Measurements from ENCODE around the gene ANKUB1.

ANKUB1 gene

DNA sequence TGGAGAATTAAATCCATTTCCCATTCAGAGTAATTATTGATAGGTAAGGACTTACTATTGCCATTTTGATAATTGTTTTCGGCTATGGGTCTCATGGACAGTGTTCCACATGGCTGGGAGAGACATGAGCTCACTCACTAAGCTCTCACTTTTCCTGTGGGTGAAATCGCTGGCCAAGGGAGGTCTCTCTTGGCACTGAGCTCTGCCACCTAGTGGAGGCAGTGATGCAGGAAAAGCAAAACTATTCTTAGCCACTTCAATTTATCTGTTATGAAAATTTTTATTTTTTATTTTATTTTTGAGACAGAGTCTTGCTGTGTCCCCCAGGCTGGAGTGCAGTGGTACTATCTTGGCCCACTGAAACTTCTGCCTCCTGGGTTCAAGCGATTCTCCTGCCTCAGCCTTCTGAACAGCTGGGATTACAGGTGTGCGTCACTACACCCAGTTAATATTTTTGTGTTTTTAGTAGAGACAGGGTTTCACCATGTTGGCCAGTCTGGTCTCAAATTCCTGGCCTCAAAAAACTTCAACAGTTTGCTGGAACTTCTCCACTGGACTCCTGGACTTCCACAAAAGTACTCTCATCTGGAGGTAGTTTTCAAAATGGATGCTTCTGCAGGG, 16.0 kb upstream of the ANKUB1 start:
- DNase-seq (ENCODE audit: low read depth in 2 of 2) = peak; percentile 39 to 45

DNA sequence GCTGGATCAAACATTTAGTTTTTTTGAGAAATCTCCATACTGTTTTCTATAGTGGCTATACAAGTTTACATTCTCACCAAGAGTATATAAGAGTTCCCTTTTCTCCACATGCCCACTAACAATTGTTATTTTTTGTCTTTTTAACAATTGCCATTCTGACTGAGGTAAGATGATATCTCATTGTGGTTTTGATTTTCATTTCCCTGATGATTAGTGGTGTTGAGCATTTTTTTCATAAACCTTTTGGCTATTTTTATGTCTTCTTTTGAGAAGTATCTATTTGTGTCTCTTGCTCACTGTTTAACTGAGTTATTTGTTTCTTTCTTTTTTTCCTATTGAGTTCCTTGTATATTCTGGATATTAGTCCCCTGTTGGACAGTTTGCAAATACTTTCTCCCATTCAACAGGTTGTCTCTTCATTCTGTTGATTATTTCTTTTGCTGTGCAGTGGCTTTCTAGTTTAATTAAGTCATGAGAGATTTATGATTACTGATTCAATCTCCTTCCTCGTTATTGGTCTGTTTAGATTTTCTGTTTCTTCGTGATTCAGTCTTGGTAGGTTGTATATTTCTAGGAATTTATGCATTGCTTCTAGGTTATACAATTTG, 13.9 kb upstream of the ANKUB1 start:
- DNase-seq (ENCODE audit: low read depth in 2 of 2) = no peak

DNA sequence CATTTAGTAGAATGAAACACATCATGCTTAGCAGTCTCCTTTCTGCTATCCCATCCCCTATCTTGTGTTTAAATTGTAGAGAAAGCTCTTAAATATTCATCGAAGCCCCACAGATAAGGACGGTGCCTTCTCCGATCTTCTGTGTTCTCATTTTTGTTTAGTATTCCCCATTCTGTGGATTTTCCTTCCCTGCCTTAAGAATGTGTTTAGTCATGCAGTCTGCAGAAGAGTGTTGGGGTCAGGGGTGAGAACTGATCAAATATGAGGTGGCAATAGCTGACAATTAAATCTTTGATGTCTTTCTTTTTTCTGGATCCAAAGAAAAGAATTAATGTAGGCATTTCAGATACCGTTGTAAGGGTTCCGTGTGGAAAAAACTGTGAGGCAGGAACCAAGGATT, 9.3 kb upstream of the ANKUB1 start:
- DNase-seq (ENCODE audit: low read depth in 2 of 2) = no peak

DNA sequence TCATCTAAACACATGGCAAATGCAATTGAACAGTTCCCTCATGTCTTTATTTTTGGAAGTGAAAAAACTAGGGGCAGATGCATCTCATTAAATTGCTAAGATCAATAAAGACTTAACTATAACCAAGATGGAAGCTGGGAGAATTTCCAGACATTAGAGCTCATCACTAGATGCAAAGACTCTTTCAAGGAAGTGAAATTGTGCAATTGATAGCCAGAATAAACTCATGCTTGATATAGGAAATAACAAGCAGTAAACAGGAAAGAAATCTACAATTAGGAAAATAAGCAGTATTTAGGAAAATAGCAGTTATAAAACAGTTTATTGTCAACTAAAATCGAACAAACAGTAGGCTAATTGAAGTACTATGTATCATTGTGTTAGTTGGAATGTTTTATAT, 8.8 kb upstream of the ANKUB1 start:
- no peak for DNase-seq (ENCODE audit: low read depth in 2 of 2)

DNA sequence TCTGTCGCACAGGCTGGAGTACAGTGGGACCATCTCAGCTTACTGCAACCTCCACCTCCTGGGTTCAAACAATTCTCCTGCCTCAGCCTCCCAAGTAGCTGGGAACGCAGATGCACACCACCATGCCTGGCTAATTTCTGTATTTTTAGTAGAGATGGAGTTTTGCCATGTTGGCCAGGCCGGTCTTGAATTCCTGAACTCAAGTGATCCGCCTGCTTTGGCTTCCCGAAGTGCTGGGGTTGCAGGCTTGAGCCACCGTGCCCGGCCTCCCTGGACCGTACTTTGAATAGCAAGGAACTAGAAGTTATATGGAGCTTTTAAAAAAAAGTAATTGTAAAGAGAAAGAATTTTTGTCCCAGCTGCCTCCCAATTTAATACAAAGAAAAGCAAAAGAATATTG, 8.3 kb upstream of the ANKUB1 start:
- no peak for DNase-seq (ENCODE audit: low read depth in 2 of 2)

DNA sequence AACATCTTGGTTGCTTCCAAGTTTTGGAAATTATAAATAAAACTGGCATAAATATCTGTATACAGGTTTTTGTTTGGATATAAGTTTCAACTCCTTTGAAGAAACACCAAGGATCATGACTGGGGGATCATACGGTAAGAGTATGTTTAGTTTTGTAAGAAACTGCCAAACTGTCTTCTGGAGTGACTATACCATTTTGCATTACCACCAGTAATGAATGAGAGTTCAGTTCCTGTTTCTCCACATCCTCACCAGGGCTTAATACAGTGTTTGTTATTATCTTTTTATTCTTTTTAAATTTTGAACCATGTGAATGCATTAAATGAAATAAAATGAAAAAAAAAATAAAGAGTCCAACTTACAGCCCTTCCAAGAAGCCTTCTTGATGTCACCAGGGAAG, 3.7 kb upstream of the ANKUB1 start:
- DNase-seq (ENCODE audit: low read depth in 2 of 2) = no peak

DNA sequence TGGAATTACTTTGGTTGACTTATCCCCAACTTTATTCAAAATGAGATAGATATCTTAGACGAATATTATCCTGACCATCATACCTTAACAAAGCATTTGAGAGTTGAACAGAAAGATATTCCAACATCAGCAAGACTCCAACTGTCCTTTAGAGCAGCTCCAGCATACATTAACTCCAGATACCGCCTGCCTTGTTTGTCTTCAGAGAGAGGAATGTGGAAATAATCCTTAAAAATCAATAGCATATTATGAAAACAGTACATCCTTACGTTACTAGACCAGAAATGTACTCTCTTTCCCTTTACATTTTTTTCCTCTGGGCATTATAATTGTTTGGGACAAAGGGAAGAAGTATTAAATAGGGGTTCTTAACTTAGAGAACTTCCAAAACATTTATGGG, 1.7 kb downstream of the ANKUB1 start:
- DNase-seq (ENCODE audit: low read depth in 2 of 2) = no peak

DNA sequence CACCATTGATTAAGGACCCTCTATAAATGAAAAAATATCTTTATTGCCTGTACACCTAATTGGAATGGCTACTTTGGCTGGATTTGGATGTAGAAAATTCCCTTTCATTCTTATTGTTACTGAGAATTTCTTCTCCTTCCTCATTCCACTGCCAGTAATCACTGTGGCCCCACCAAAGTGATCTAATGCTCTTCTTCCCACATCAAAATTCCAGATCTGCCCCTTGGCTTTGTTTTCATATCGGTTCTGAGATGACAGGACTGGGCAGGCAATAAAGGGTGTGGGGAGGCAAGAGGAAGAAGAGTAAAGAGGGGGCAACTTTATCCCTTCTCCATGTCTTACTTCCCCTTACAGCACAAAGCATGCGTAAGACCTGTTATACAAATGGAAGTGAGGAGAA, 2.1 kb downstream of the ANKUB1 start:
- no peak for DNase-seq (ENCODE audit: low read depth in 2 of 2)

DNA sequence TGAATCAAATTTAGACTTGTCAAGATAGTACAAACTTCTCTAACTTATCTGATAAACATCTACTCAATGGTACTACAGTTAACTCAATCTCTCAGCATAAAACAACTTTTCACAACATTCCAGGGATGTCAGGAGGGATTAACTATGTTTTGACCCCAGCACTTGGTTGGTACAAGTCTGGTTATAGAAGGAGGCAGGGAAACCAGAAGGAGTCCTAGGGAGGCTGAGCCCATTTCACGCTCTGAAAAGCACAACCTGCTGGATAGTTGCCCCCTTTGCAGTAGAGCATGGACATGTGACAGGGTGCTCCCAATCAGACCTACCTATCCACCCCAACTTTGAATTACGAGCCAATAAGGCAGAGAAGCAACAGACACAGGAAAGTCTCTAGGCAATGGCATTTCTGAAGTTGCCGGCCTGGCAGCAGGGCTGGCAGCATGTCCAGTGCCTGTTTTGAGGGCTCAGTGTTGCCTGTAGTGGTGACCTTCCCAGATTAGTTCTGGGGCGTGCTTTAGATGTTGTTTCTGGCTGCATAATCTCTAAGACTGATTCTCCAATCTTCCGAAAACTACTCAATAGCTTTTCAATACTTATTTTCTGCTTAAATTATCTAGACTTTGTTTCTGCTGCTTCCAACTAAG, 8.2 kb downstream of the ANKUB1 start:
- DNase-seq (ENCODE audit: low read depth in 2 of 2) = peak in 1 of 2 experiments; percentile 25

DNA sequence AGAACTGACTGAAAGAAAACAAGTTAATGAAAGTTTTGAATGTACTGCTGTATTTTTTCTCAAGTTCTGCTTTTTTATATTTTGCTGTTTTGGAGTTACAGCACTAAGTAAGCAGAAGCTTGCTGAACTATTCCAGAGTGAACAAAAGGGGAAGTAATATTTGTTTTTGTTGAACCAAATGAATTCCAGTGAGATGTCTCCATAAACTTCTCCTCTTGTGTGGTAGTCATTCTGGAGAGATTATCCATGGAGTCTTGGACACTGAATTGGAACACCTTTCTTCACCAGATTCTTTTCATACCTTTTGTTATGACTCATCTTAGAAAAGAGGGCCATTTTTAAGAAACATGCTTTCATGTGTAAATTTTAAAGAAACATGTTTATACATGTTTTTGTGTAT, 8.8 kb downstream of the ANKUB1 start:
- DNase-seq (ENCODE audit: low read depth in 2 of 2) = peak; percentile 62

DNA sequence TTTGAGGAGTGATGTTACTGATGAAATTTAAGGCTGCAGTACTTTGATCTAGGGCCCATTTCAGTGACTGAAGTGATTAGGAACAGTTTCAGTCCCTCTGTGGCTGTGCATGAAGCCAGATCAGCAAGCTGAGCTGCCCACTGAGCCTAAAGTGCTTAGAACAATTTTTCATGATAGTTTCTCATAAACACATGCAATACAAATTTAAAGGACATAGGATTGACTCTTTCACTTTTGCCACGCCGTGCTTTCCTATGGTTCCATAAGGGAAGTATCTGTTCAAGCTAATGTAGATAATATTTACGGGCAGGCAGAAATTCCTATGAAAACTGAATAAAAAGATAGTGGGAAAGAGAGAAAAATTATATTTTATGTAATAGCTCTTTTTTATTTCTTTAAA, 10.6 kb downstream of the ANKUB1 start:
- DNase-seq (ENCODE audit: low read depth in 2 of 2) = no peak

DNA sequence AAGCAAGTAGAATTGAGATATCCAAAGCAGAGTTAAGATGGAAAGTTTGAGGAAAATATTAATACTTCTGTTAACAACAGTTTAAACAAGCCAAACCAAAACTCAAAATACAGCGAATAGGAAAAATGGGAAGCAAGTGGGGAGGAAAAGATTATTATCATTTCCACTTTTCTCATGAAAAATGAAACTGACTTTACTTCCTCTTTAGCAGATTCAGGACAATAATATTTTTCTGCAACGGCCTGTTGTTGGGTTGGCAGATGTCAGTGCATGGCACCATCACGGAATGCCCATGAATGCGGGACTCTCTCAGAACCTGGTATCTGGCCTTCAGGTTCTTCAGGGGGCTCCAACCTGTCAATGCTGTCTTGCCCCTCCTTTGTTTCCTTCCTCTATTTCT, 11.1 kb downstream of the ANKUB1 start:
- DNase-seq (ENCODE audit: low read depth in 2 of 2) = no peak

DNA sequence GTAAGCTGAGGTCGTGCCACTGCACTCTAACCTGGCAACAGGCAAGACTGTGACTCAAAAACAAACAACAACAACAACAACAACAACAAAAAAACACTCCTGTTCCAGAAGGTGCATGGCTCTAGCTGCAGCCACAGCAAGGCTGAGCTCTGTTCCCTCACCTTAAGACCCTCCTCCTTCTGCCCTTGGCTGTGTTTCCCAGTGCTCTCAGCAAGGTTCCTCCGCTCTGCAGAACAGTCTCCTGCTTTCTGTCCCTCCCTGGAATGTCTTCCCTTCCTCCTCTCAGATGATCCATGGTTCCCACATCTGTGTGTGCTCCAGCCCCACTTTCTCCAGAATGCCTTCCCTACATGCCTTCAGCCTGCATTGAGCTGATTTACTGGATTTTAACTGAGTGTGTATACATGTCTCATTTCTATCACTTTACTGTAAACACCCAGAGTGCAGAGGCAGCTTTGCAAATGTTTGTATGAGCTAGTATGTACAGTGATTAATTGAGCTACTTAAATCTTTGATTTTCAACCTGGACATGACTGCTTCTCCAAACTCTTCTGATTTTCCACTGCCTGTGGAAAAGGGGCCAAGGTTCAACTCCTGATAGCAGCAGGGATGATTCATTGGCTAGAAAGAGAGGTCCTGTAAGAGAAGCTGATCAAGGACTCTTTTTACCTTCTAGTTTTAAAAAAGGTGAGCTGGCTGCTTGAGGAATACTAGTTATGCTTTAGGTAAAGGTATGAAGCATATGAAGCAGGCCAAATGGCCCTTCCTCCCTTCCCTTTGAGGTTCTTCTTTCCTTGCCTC, 14.7 kb downstream of the ANKUB1 start:
- DNase-seq (ENCODE audit: low read depth in 2 of 2) = no peak

DNA sequence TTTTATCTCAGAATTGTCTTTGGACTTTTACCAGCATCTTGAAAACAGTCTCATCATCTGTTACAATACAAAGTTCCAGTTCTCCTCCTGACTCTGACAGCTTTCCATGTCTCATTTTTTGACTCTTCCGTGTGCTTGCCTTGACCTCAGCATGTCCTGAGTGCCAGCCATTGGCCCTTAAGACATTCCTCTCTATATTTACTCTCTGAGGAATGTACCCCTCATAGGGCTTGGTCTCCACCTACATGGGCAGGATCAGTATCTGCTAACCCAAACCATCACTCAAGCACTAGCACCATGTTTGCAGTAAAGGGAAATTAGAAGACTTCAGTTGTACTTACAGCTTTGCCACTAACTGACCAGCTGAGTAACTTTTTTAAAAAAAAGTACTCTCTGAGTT, 16.2 kb downstream of the ANKUB1 start:
- no peak for DNase-seq (ENCODE audit: low read depth in 2 of 2)

DNA sequence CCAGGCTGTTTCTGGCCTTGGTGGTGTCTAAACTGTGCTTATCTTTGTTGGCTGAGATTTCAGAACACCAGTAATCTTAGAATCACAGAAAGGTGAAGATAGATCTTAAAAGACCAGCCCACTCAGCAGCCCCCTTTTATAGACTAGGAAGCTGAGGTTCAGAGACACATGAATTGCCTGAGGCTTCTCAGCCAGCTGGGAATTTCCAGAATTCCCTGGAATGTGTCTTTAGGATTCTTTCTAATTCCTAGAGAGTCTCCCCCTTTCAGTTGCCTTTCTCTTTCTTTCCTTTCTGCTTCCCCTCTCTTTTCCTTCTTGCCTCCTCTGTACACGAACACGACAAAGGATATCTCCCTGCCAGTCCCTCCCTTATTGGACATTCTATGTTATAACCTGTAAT, 19.5 kb downstream of the ANKUB1 start:
- DNase-seq (ENCODE audit: low read depth in 2 of 2) = no peak

DNA sequence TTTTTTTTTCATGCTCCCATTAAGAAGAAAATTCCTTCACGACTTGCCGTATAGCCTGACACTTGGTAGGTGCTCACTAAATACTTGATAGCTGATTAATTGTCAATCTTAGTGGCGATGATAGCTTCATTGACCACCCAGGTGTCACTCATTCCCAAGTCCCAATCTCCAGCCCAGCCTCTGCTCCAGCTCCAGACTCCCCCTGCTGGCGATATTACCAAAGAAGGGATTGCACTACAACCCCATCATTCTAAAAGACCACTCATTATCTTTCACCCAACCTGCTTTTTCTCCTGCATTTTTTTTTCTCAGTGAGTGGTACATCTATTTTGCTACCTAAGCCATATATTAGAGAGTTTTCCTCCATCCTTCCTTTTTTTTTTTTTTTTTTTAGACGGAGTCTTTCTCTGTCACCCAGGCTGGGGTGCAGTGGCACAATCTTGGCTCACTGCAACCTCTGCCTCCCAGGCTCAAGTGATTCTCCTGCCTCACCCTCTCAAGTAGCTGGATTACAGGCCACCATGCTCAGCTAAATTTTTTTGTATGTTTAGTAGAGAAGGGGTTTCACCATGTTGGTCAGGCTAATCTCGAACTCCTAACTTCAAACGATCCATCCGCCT, 20.6 kb downstream of the ANKUB1 start:
- DNase-seq (ENCODE audit: low read depth in 2 of 2) = no peak

DNA sequence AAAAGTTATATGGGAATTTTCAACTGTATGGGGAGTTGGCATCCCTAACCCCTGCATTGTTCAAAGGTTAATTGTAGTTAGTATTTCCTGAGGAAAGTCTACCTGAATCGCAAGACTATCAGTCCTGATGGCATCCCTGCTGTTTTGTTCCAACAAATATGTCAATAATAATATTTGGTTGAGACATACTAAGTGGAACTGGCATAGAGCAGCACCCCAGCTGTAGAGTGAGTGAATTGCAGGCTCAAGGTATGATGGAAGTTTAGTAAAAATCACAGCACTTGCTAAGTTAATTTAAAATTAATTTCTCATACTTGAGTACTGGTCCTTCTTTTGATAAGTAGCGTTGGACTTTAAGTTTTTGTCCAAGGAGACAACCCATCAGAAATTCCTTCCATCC, 22.1 kb downstream of the ANKUB1 start:
- no peak for DNase-seq (ENCODE audit: low read depth in 2 of 2)

DNA sequence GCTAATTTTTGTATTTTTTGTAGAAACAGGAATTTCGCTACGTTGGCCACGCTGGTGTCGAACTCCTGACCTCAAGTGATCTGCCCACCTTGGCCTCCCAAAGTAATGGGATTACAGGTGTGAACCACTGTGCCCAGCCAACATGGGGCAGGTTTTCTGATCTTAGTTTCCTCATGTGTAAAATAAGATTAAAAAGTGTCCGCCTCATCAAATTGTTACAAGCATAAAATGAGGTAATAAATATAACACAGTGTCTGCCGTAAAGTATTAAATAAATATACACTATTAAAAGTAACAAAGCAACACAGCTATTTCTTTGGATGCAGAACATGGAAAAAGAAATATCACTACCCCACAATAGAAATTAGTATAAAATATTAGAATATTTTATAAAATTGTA, 23.6 kb downstream of the ANKUB1 start:
- no peak for DNase-seq (ENCODE audit: low read depth in 2 of 2)

DNA sequence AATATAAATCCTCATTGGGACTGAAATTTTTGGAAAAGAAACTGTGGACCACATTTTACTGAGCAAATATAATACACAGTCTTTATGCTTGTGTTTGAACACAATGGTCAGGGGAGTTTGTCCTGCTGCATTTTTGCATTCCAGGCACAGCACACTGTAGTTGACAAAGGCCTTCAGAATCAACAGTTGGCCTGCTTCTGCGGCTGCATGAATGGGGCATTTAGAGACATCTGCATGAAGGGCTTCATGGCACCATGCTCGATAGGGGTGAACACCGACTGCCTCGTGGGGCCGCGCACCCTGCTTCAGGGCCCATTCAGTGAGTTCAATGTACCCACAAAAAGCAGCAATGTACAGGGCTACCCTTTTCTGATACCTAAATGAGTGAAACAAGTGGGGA, 24.6 kb downstream of the ANKUB1 start:
- no peak for DNase-seq (ENCODE audit: low read depth in 2 of 2)

DNA sequence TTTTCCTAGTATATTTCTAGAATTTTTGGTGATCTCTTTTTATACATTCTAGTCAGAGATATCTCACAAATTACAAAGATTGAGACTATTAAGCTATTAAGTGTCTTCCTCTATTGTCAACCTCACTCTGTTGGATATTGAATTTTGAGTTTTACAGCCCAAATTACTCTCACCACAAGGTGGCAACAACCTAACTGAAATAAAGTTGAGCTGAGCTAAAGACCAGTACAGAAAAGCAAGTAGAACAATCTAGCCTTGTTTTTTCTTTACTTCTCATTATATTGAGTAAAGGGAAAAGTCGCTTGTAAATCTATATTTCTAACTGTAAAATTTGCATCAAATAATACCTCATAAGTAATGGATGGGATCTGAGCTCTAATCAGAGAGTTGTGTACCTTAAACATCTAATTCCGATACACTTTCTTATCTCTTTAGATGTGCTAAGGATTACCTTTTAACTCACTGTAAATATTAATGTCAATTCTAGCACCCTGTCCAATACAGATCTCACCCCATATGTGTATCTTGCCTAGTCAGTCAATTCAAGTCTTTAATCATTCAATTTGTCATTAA, 26.5 kb downstream of the ANKUB1 start:
- DNase-seq (ENCODE audit: low read depth in 2 of 2) = peak in 1 of 2 experiments; percentile 22

DNA sequence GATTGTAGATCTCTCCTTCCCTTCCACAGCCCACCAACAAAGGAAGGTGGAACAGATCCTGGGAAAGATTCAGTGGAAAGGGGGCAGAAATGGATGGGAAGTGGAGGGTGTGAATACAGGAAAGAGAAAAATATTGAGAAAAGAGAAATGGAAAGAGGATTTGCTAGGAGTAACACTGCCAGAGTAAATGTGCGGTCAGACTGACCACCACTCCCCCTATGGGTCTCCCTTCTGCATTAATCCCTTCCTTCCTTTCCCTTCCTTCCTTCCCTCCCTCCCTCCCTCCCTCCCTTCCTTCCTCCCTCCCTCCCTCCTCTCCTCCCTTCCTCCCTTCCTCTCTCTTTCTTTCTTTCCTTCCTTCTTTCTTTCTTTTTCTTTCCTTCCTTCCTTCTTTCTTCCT, 28.1 kb downstream of the ANKUB1 start:
- DNase-seq (ENCODE audit: low read depth in 2 of 2) = no peak

Measured in fibroblast of skin of left biceps (primary cell).